Keratinocyte (primary cell): ENCODE results near the gene MYBBP1A.

Source experiments
- CTCF ChIP-seq, 3 experiments: IDR thresholded peaks in 1 of 3; conservative IDR thresholded peaks in 1 of 3; optimal IDR thresholded peaks in 1 of 3; 2 replicates in 2 of 3; 3 replicates in 1 of 3; pipeline versions ENCODE3 to v1.5.1; 2011; ENCODE audit warnings: low read length in 3 of 3, mild to moderate bottlenecking in 3 of 3, moderate library complexity in 2 of 3, control low read depth in 1 of 3, inconsistent platforms in 1 of 3; ENCODE audit not compliant: insufficient read depth in 2 of 3; ENCODE audit errors: extremely low read depth in 1 of 3
- EZH2 ChIP-seq: IDR thresholded peaks from one replicate; pipeline ENCODE4 v1.6.1; 2012; ENCODE audit warnings: inconsistent platforms, mild to moderate bottlenecking, low read length, moderate library complexity

DNA sequence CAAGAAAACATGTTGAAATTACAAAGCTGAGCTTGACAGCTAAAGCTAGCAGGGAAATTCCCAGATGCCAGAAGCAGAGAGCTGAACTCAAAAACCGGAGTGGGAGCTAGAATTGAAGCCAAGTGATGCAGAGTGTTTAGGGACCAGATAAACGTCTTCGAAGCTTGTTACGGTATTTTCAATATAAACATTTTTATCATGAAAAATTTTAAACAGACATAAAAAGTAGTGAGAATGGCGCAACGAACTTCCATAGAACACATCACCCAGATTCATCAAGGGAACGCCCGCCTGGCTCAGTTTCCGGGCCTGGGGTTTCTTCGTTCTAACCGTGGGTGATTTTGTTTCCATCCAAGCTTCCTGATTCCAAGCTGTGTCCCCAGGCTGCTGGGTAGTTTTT, 38.4 kb downstream of the MYBBP1A start:
- TF ChIP-seq CTCF (optimal IDR thresholded peaks at IDR 0.05 in 1 of 3, IDR thresholded peaks at IDR 0.05 in 1 of 3, conservative IDR thresholded peaks at IDR 0.05 in 1 of 3; ENCODE audit: extremely low read depth in 1 of 3, insufficient read depth in 2 of 3, low read length in 3 of 3) (no peak), EZH2 (no peak)
